GM23338 (cell line): ENCODE results near the gene NCR2.

ENCODE experiments used
- CTCF ChIP-seq, 2 experiments: fragments of 200-600 bp in 1 of 2; sonication (generic) in 1 of 2; conservative IDR thresholded peaks; 2 replicates each; pipeline versions ENCODE4 v1.5.1 to v1.6.1; 2016 to 2017; ENCODE audit warnings: antibody characterized with exemption in 2 of 2, low read depth in 2 of 2, mild to moderate bottlenecking in 2 of 2, moderate library complexity in 1 of 2
- REST ChIP-seq: IDR thresholded peaks from one replicate; pipeline ENCODE4 v1.6.1; 2018; ENCODE audit warnings: antibody characterized with exemption; ENCODE audit not compliant: unreplicated experiment

GRCh38 chr6:41289815-41290214 lies 45.6 kb upstream of the NCR2 start:
- TF ChIP-seq CTCF (conservative IDR thresholded peaks at IDR 0.05; ENCODE audit: low read depth in 2 of 2) (no peak), REST (no peak)
